IPS-11a (cell line): Measurements from ENCODE around the gene MAML3.

Experiments used
- H3K4me3 ChIP-seq: one replicate; pipeline ENCODE4 v1.5.1; 2013; ENCODE audit warnings: low read depth, low read length, control low read depth

Gene MAML3

DNA sequence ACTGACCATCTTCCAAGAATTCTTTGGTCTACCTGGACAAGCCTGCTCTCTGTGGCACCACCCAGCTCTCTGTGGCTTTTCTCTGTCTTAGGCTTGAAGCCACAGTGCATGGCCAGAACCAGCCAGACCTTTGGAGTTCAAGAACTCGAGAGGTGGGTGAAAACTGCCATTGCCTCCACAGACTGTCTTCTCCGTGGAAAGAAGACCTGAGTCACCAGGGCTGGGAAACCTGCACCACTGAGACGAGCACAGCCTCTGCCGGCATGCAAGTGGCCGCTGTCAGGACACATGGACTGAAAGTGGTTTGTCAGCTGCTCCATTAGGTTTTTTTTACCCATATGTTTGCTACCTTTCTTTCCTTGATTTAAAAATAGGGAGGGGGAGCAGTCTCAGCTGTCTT, 413.9 kb downstream of the MAML3 start:
- H3K4me3 ChIP-seq, result no peak overlapping the region

DNA sequence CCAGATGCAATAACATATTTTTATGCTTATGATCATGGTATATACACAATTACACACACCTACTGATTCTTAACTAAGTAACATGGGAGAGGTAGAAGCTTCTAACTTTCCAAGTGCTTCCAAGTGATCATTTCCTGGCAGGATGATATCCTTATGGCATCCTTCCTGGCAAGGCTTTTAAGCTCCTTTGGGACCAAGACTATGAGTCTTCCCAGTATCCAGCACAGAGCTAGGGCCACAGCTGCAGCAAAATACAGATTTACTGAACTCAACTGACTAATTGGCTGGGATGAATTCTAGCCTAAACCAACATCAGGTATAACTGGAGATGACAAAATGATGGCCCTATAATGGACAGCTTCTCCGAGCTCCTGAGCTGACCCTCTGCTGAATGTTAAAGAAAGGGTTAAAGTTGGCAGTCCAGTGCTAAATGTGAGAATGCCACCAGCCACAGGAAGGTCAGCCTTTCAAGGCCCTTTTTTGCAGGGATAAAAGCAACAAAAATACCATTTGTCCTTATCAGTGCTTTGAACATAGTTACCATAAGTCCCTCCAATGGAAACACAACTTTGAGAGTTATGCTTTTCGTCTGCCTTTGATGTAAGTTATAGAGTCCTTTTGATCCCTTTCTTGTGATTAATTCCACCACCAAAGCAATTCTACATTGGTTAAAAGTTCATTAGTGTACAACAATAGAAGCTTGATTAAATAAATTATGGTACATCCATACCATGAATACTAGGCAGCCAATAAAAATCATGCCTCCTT, 415.0 kb downstream of the MAML3 start:
- no peak overlapping the region for H3K4me3 ChIP-seq

DNA sequence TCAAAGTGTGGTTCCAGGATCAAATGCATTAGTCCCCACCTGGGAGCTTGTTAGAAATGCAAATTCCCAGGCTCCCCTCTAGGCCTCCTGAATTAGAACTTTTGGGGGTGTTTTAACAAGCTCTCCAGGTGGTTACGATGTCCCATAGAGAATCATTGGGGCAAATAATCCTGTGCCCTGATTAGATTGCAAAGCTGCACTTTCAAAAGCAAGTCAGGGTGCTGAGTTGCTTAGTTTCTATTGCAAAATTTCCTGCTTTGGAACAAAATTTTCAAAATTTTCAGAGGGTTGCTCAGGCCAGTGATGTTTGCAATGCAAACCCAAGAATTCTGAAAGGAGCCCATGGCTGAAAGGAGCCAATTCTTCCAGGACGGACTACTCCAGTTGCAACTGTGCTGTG, 417.3 kb downstream of the MAML3 start:
- H3K4me3 ChIP-seq, result no peak overlapping the region

DNA sequence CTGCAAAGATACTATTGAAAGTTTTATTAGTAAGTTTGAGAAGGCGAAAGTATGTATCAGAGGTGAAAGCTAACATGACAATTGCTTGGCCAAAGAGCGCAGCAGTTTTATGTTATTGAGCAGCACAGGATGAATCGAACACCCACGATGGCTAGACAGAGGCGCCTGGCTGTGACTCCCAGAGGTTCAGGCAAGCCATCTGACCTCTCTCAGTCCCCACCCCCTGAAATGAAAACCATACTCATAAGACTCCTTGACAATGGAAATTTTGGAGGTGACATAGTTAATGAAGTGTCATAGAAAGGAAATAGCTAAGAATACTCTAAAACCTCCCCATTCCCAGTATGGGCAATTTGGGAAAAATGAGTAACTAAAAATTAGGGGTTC, 417.7 kb downstream of the MAML3 start:
- no peak overlapping the region for H3K4me3 ChIP-seq

DNA sequence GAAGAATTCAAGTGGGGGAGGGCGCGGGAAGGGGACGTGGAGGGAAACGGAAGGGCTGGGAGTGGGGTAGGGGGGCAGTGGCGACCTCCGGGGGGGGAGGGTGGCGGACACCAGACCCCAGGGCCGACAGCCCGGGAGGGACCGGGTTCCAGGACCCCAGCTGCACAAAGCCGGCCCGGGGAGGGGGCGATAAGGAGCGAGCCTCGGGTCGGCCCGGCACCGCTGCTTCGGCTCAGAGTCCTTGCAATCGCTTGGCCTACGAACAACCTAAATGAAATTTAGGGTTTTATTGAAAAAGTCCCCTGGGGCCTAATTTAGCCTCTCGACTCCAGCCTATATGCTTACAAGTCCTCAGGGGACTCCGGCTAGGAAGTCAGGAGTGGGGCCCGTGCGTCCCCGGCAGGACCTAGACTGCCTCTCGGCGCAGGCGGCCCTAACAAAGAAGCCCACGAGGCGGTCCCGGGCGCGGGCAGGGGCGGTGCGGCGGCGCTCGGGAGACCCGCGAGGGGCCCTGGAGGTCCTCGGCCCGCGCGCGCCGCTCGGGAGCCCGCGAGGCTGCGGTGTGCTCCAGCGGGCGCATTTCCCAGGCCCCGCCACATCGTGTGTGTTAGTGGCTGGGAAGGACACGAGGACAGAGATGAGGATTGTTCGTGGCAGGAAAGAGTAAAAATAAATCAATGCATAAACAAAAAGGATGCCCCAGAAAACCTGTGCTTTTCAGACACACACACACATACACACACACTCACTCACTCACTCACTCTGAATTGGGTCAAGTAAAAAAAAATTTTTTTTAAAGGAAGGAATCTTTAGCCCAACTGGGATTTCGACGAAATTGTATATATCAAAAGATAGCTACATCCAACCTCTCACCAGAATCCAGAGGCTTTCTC, 418.4 kb downstream of the MAML3 start:
- peak overlapping the region; percentile 56 for H3K4me3 ChIP-seq

DNA sequence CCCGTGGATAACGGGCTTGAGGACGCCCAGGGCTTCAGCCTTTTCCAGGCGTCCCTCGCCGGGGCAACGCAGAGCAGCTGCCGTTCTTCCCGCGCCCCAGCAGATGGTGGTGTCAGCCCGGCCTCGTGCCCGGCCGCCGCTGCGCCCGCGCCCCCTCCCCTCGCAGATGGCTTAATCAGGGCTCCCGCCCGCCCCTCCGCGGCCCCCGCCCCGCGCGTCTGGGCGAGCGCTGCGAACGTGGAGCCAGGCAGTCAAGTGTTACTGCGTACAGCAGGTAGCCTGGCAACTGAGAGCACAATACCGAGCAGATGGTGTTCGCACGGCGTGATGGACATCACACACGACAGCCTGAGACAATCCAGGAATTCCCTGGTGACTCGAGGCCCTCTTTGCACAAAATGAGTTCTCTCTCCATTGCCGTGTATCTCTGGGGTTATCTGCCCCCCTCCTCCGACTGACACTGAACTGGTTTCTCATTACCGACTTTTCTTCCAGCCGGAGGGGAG, 419.1 kb downstream of the MAML3 start:
- peak overlapping the region; percentile 56 for H3K4me3 ChIP-seq

DNA sequence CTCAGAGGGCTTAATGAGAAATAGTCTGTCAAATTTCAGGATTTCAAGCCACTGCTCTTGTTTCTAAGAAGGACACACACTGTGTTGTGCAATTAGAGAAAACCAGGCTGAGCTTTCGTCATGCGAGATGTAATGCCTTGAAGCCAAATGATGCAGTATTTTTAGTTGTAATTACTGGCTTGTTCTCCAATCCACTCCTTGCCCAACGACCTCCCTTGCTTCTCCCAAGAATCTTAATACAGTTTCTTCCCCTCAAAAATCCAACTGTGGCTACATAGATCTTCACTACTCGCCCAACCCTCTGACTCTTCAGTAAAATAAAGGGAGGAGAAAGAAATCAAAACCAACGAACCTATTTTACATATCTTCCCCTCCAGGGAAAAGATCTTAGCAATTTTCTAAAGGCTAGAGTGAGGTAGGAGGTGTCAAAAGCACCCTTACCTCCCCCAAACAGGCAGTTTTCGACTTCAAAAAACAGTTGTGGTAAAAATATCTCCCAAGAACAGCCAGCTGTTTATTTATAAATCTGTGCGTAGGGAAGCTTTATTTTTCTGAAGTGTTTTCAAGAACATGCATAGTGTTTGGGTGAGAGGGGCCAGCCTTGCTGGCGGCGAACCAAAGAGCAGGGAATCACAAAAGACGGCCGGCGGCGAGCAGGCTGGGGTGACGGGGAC, 419.6 kb downstream of the MAML3 start:
- no peak overlapping the region for H3K4me3 ChIP-seq

DNA sequence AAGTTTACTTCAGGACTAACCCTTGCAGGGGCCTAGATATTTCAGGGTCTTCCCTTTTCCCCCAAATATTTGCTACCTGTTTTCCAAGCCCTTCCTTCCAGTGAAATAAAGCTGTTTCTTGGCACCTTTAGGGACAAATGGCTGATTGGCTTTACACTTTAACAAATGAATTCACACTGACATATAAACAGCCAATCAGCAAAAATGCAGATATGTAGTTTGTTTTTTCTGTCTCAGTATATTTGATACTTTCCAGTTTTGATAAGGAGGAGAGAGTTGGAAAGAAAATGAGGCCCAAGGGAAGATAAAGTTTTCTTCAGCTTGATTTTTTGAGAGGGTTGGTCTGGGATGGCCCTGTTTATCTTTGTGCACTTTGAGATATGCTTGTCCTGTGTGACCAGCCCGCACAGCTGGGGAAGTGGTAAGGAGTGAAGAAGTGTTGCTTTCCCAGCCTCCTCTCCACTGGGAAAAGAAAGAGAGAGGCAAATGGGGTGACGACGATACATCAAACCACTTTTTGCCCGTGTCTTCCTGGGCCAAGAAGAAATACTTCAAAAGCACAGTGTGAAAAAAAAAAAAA, 420.9 kb downstream of the MAML3 start:
- H3K4me3 ChIP-seq, result no peak overlapping the region

DNA sequence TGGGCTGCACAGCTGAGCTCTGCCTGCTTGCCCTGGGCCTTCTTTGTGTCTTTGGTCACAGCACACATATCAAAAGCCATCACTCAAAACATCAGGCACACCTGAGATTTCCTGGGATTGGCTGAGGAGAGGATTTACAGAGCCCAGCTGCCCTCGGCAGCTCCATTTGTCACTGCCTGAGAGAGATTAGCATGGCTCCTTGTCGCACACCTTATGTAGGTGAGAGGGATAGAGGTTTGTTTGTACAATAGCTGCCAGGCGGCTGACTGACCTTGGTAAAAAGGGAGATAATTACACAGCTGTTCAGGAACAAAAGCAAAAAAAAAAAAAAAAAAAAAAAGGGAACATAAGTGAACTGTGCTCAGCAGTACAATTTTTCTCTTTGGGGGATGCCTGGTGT, 425.1 kb downstream of the MAML3 start:
- H3K4me3 ChIP-seq, result no peak overlapping the region

DNA sequence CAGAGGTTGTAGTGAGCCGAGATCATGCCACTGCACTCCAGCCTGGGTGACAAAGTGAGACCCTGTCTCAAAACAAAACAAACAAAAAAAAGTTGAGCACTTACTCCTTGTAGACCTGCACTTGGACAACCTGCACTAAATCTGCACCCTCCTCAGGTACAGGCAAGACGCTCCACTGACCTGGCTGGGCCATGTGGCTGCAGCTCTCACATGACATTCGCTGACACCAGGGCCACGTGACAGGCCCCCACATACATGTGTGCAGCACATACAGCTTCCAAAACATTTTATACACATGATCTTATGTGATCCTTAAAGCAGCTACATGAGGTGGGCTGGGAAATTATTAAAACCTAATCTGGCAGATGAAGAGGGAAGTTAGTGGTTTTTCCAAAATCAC, 425.8 kb downstream of the MAML3 start:
- H3K4me3 ChIP-seq, result no peak overlapping the region

DNA sequence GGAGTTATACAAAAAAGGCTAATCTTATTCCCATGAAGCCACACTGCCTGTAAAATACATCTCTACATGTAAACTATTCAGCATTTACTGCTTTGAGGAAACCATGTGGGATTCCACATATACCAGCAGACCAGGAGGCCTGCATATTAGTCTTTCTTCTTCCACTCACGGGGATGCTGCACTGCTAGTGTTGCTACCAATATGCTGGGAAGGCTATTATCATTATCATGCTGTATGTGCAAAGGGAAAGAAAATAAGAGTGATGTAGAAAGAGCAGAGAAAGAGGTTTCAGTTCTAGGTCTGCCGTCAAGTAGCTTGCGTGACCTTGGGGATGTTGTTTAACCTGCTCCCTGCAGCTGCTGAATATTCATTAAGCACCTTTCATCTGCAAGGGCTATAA, 427.4 kb downstream of the MAML3 start:
- H3K4me3 ChIP-seq, result no peak overlapping the region

DNA sequence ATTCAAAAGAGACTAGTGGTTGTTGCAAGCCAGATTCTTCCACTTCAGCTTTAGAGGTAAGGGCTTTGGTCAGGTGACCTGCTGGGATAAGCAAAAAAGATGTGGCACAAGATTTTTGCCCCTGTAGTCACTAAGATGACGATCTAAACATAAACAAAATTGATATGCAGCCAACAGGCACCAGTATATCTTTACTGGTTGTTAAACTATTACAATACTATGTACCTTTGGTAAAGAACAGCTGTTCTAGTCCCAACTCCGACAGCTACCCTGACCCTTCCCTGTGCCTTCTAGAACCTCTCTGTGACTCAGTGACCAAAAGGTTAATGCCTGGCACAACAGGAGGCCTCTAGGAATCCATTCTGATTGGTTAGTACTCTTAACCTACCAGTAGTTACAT, 428.7 kb downstream of the MAML3 start:
- no peak overlapping the region for H3K4me3 ChIP-seq

DNA sequence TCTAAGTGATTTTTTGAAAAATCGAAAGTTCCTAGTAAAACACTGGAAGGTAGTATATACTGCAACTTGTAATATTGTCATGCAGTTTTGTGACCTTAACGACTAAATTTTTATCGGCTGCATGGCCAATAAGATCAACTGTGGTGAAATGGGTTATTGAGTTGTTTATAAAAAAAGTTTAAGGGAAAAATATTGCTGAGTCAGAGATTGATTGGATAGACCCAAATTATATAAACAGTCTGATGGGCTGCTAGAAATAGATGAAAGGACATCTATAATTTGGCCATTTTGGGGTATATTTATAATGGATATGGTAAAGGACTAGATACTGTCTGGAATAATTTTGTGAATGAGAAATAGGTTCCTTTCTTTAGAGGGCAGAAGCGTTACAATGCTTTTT, 432.2 kb downstream of the MAML3 start:
- no peak overlapping the region for H3K4me3 ChIP-seq

DNA sequence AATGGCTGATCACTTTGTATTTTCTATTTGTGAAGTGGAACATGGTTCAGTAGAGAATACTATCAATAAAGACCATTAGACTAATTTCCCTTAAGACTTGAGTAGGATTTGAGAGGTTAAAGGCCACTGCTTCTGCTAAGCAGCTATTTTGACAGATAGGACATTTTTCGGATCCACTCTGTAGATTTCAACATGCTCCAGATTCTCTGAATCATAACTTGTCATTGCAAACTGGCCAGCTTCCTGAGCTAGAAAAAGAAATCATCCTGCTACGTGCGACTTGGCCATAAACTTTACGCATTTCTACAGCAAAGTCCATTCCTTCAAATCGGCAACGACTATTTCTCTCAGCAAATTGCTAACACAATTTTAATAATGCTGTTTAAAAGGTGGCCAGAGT, 433.2 kb downstream of the MAML3 start:
- no peak overlapping the region for H3K4me3 ChIP-seq

DNA sequence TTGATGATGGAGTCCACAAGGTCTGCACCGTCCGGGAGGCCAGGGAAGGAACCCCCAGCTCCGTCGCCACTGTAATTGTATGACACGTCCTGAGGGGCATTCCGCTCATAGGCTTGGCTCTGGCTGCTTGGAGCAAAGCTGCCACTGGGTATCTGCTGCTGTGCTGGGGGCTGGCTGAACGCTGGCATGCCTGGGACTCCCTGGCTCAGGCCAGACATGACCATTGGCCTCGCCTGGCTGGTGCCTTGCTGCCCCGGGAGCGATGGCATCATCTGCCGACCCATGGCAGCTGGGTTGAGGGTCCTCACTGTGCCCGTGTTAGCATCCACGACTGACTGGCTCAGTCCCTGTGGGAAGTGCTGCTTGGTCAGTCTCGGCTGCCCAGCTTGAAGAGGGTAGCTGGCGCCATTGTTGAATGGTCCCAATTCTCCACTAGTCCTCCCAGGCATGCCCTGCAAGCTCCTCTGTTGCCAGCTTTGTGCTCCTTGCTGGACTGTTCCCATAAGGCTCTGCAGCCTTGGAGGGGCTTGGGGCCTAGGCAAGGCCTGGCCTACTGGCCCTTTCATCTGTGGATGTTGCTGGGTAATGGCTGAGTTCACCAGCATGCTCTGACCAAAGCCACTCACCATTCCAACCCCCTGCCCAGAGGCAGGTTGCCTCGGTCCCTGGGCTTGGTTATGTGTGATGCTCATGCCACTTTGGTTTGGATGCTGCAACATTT, 434.4 kb downstream of the MAML3 start:
- H3K4me3 ChIP-seq, result no peak overlapping the region

DNA sequence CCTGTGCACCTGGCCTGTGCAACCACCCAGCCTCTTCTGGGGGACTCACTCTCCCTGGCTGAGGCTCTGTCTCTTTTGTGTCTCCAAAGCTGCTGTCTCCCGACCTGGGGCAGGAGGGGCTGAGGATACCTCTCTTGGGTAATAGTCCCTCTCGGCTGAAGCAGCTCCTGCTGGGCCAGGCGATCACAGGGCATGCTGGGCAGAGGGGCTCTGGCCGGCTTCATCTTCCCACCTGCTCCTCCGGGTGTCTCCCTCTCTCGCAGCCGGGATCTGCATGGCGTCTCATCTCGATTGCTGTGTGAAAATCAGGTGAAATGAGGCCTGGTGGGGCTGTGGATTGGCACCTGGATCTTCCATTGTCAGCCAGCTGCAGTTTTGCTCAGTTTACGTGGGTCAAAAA, 435.2 kb downstream of the MAML3 start:
- H3K4me3 ChIP-seq, result no peak overlapping the region

DNA sequence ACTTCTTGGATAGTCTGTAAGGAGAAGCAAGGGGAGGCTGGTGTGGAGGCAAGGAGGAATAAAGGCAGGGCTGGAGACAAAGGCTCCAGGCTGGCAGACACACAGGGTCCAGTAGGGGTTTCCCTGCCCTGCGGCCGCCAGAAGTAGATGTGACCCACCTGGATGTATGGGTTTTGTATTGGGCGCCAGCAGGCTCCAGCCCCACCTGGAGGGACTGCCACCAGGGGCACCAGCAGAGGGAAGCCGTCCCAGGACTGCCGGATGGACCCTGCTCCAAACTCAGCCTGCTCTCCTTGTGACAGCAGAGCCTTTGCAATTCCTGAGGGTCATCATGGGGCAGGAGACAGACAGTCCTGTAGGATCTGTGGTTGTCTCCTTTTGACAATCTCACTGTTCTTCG, 435.6 kb downstream of the MAML3 start:
- H3K4me3 ChIP-seq, result no peak overlapping the region

DNA sequence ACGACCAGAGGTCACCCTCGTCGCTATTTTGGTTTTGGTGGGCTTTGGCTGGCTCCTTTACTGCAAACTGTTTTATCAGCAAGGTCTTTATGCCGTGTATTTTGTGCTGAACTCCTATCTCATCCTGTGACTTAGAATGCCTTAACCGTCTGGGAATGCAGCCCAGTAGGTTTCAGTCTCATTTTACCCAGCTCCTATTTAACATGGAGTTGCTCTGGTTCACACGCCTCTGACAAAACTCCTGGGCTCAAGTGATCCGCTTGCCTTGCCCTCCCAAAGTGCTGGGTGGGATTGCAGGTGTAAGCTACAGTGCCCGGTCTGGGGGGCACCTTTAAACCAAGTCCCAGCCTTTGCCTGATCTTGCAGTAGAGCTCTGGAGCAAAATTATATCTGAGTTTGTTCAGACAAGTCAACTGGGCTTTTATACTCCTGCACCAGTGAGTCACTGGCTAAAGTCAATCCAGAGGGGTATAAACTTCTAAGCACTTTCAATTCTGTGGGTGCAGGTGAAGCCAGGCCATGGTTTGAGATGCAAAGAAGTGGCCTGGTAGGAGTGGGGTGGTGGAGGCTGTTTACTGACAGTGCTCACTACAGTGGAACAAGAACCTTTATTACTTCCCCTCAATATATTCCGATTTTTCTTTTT, 438.1 kb downstream of the MAML3 start:
- no peak overlapping the region for H3K4me3 ChIP-seq

DNA sequence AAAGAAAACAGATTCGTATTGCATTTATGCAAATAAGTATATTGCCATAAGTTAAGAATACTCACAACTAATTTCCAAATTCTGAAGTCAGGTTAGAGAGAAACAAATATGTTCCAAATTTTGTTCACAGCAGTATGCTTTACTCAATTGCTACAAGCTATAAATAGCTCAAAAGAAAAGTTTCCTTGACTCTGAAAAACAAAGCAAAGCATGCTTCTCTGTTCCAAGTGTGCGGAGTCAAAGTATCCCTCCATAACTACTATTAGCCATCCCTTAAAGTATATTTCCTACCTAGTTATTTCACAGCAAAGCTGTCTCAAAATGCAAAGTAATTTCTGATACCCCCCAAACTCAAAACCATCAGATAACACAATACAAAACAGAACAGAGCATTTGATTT, 441.1 kb downstream of the MAML3 start:
- H3K4me3 ChIP-seq, result no peak overlapping the region

DNA sequence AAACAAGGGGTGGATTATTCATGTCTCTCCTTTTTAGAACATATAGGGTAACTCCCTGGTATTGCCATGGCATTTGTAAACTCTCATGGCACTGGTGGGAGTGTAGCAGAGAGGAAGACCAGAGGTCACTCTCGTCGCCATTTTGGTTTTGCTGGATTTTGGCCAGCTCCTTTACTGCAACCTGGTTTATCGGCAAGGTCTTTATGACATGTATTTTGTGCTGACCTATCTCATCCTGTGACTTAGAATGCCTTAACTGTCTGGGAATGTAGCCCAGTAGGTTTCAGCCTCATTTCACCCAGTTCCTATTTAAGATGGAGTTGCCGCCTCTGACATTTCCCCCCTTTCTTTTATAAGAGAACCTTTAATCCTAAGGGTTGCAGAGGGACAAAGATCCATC, 442.5 kb downstream of the MAML3 start:
- H3K4me3 ChIP-seq, result no peak overlapping the region
